WTC11 (cell line): ENCODE results near the gene ARL15. TPM values are rescaled to one million over a fixed set of nuclear protein-coding genes. Genes with fewer than 3 reads are reported as not detected.

ENCODE experiments used
- ATAC-seq: fragments of 200-7000 bp; cut with Tn5 transposase; 2 replicates; pipeline ENCODE4 v1.10.0; 2021; ENCODE audit warnings: mild to moderate bottlenecking, moderate library complexity
- CTCF ChIA-PET: fragments of 300-600 bp; sonication (Branson Sonifier 250); formaldehyde crosslinking; loops from one replicate; lab custom pipeline; 2021; ENCODE audit warnings: antibody characterized with exemption; lab: Charles Lee
- POLR2A ChIA-PET: fragments of 350-600 bp; sonication (Branson Sonifier 250); formaldehyde crosslinking; loops from one replicate; lab custom pipeline; 2021; ENCODE audit warnings: antibody characterized with exemption; lab: Charles Lee
- DNase-seq: peaks from one replicate; pipeline ENCODE4 v3.0.0; 2021; ENCODE audit warnings: low spot score
- H3K27ac Mint-ChIP-seq: 2 replicates; pipeline ENCODE4 v1.8.0; 2021; ENCODE audit warnings: mixed read lengths
- H3K27me3 Mint-ChIP-seq: 2 replicates; pipeline ENCODE4 v1.8.0; 2021; ENCODE audit warnings: low read depth, mild to moderate bottlenecking, moderate library complexity, mixed read lengths
- H3K36me3 Mint-ChIP-seq: 2 replicates; pipeline ENCODE4 v1.8.0; 2021; ENCODE audit warnings: mixed read lengths
- H3K4me1 Mint-ChIP-seq: 2 replicates; pipeline ENCODE4 v1.8.0; 2022; ENCODE audit warnings: mixed read lengths
- H3K4me3 Mint-ChIP-seq: 2 replicates; pipeline ENCODE4 v1.8.0; 2021; ENCODE audit warnings: mild to moderate bottlenecking, moderate library complexity, mixed read lengths
- H3K9me3 Mint-ChIP-seq: 2 replicates; pipeline ENCODE4 v1.8.0; 2021; ENCODE audit warnings: mixed read lengths
- EMX1 ChIP-seq: fragments of 250-450 bp; sonication (Bioruptor Pico); IDR thresholded peaks from 2 replicates; pipeline ENCODE4 v1.8.0; 2021; ENCODE audit warnings: mild to moderate bottlenecking
- FOXK1 ChIP-seq: sonication (generic); formaldehyde crosslinking; IDR thresholded peaks from 2 replicates; pipeline ENCODE4 v1.8.0; 2022; ENCODE audit warnings: mild to moderate bottlenecking, moderate library complexity, missing genetic modification reagents
- MXD4 ChIP-seq: fragments of 250-450 bp; sonication (Bioruptor Pico); IDR thresholded peaks from 2 replicates; pipeline ENCODE4 v1.8.0; 2021; ENCODE audit warnings: mild to moderate bottlenecking, moderate library complexity, borderline replicate concordance
- SP1 ChIP-seq: sonication (generic); formaldehyde crosslinking; conservative IDR thresholded peaks from 2 replicates; pipeline ENCODE4 v1.8.1; 2022; ENCODE audit warnings: missing genetic modification reagents
- TCF7 ChIP-seq: sonication (generic); formaldehyde crosslinking; IDR thresholded peaks from 2 replicates; pipeline ENCODE4 v1.8.0; 2022; ENCODE audit warnings: mild to moderate bottlenecking, low read depth, missing genetic modification reagents, moderate library complexity
- TP53 ChIP-seq: sonication (generic); formaldehyde crosslinking; IDR thresholded peaks from 2 replicates; pipeline ENCODE4 v1.8.1; 2023; ENCODE audit warnings: mild to moderate bottlenecking, missing genetic modification reagents
- ZNF219 ChIP-seq: sonication (generic); formaldehyde crosslinking; IDR thresholded peaks from 2 replicates; pipeline ENCODE4 v1.8.0; 2023; ENCODE audit warnings: missing genetic modification reagents, mild to moderate bottlenecking, borderline replicate concordance
- ZNF232 ChIP-seq: sonication (generic); formaldehyde crosslinking; IDR thresholded peaks from 2 replicates; pipeline ENCODE4 v1.8.0; 2022; ENCODE audit warnings: mild to moderate bottlenecking, missing genetic modification reagents
- ZNF317 ChIP-seq: sonication (generic); formaldehyde crosslinking; IDR thresholded peaks from 2 replicates; pipeline ENCODE4 v1.8.1; 2023; ENCODE audit warnings: low read depth, mild to moderate bottlenecking, moderate library complexity, missing genetic modification reagents, borderline replicate concordance
- ZNF396 ChIP-seq: fragments of 250-450 bp; sonication (Bioruptor Pico); IDR thresholded peaks from 2 replicates; pipeline ENCODE4 v1.8.0; 2021; ENCODE audit warnings: mild to moderate bottlenecking, moderate library complexity, borderline replicate concordance
- ZNF416 ChIP-seq: fragments of 250-450 bp; sonication (Bioruptor Pico); IDR thresholded peaks from 2 replicates; pipeline ENCODE4 v1.9.0; 2021; ENCODE audit warnings: mild to moderate bottlenecking, inconsistent platforms
- total RNA-seq: library from RNA; stranded (reverse); gene quantifications from 3 replicates; pipeline ENCODE4 v1.2.3, GENCODE V29; 2021
- TF ChIP-seq, protein P1 (sequence below): sonication (generic); formaldehyde crosslinking; IDR thresholded peaks from 2 replicates; pipeline ENCODE4 v1.8.0; 2022; ENCODE audit warnings: mild to moderate bottlenecking, missing genetic modification reagents
- TF ChIP-seq, protein P2 (sequence below): sonication (generic); formaldehyde crosslinking; IDR thresholded peaks from 2 replicates; pipeline ENCODE4 v1.8.0; 2023; ENCODE audit warnings: missing genetic modification reagents
- TF ChIP-seq, protein P3 (sequence below): fragments of 250-450 bp; sonication (Bioruptor Pico); IDR thresholded peaks from 2 replicates; pipeline ENCODE4 v1.9.0; 2021; ENCODE audit warnings: mild to moderate bottlenecking, borderline replicate concordance
- TF ChIP-seq, protein P4 (sequence below): fragments of 250-450 bp; sonication (Bioruptor Pico); IDR thresholded peaks from 2 replicates; pipeline ENCODE4 v2.1.2; 2022; ENCODE audit warnings: mild to moderate bottlenecking, moderate library complexity
- TF ChIP-seq, protein P5 (sequence below): sonication (generic); formaldehyde crosslinking; IDR thresholded peaks from 2 replicates; pipeline ENCODE4 v1.8.1; 2022; ENCODE audit warnings: missing genetic modification reagents, borderline replicate concordance

Gene ARL15
- total RNA-seq, 1 experiment from 2014 or later = 20.1 TPM

DNA sequence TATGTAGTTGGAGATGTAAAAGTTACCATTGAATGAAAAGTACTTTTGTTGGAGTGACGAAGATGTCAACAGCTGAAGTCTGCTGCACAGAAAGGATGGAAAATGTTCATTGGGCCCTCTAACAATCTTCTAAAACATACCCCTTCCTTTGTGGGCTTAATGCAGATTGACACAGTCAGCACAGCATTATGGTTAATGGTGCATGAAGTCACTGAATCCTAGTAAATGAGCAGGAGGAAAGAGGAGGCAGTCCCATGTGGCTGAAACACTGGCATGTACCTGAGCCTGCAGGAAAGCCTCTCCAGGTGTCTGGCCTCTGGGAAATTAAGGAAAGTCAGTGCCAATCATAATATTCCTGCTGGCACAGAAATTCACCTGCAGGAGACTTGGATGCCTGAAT is 153.8 kb downstream of the ARL15 start (continued):
- TF ChIP-seq ZNF416 (CRISPR knock-in tag) = no peak
- TF ChIP-seq, protein P1, sequence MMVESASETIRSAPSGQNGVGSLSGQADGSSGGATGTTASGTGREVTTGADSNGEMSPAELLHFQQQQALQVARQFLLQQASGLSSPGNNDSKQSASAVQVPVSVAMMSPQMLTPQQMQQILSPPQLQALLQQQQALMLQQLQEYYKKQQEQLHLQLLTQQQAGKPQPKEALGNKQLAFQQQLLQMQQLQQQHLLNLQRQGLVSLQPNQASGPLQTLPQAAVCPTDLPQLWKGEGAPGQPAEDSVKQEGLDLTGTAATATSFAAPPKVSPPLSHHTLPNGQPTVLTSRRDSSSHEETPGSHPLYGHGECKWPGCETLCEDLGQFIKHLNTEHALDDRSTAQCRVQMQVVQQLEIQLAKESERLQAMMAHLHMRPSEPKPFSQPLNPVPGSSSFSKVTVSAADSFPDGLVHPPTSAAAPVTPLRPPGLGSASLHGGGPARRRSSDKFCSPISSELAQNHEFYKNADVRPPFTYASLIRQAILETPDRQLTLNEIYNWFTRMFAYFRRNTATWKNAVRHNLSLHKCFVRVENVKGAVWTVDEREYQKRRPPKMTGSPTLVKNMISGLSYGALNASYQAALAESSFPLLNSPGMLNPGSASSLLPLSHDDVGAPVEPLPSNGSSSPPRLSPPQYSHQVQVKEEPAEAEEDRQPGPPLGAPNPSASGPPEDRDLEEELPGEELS (CRISPR knock-in tag) = no peak
- TF ChIP-seq ZNF396 (CRISPR knock-in tag) = no peak
- TF ChIP-seq, protein P2, sequence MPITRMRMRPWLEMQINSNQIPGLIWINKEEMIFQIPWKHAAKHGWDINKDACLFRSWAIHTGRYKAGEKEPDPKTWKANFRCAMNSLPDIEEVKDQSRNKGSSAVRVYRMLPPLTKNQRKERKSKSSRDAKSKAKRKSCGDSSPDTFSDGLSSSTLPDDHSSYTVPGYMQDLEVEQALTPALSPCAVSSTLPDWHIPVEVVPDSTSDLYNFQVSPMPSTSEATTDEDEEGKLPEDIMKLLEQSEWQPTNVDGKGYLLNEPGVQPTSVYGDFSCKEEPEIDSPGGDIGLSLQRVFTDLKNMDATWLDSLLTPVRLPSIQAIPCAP (CRISPR knock-in tag) = no peak
- TF ChIP-seq TP53 (CRISPR knock-in tag) = no peak
- TF ChIP-seq, protein P3, sequence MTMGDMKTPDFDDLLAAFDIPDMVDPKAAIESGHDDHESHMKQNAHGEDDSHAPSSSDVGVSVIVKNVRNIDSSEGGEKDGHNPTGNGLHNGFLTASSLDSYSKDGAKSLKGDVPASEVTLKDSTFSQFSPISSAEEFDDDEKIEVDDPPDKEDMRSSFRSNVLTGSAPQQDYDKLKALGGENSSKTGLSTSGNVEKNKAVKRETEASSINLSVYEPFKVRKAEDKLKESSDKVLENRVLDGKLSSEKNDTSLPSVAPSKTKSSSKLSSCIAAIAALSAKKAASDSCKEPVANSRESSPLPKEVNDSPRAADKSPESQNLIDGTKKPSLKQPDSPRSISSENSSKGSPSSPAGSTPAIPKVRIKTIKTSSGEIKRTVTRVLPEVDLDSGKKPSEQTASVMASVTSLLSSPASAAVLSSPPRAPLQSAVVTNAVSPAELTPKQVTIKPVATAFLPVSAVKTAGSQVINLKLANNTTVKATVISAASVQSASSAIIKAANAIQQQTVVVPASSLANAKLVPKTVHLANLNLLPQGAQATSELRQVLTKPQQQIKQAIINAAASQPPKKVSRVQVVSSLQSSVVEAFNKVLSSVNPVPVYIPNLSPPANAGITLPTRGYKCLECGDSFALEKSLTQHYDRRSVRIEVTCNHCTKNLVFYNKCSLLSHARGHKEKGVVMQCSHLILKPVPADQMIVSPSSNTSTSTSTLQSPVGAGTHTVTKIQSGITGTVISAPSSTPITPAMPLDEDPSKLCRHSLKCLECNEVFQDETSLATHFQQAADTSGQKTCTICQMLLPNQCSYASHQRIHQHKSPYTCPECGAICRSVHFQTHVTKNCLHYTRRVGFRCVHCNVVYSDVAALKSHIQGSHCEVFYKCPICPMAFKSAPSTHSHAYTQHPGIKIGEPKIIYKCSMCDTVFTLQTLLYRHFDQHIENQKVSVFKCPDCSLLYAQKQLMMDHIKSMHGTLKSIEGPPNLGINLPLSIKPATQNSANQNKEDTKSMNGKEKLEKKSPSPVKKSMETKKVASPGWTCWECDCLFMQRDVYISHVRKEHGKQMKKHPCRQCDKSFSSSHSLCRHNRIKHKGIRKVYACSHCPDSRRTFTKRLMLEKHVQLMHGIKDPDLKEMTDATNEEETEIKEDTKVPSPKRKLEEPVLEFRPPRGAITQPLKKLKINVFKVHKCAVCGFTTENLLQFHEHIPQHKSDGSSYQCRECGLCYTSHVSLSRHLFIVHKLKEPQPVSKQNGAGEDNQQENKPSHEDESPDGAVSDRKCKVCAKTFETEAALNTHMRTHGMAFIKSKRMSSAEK = no peak
- TF ChIP-seq, protein P4, sequence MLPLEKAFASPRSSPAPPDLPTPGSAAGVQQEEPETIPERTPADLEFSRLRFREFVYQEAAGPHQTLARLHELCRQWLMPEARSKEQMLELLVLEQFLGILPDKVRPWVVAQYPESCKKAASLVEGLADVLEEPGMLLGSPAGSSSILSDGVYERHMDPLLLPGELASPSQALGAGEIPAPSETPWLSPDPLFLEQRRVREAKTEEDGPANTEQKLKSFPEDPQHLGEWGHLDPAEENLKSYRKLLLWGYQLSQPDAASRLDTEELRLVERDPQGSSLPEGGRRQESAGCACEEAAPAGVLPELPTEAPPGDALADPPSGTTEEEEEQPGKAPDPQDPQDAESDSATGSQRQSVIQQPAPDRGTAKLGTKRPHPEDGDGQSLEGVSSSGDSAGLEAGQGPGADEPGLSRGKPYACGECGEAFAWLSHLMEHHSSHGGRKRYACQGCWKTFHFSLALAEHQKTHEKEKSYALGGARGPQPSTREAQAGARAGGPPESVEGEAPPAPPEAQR (CRISPR knock-in tag) = no peak
- no peak for TF ChIP-seq ZNF232 (CRISPR knock-in tag)
- no peak for TF ChIP-seq TCF7 (CRISPR knock-in tag)
- TF ChIP-seq, all 79 proteins: peak for 0

DNA sequence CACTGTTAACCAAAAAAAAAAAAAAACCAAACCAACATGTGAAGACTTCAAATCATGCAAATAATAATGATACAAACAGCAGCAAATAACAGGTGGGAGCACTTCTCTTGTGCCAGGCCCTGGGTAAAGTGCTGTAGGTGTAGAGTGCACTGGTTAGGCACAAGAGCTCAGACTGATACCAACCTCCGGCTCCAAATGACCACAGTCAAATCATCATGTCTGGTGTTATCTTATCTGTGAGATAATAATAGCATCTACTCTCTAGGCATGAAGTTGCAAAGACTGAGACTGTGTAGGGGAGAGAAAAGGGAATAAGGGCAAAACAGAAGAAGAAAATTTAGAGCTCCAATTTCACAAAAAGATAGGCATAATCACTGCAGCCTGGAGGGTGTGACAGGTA is 159.5 kb downstream of the ARL15 start:
- ATAC-seq = no peak
- Mint-ChIP-seq H3K9me3 (no peaks in the 10 kb centered on the region), H3K4me3 (no peak overlapping the region), H3K27me3 (no peaks in the 10 kb centered on the region), H3K36me3 (no peaks in the 10 kb centered on the region), H3K27ac (no peak overlapping the region), H3K4me1 (peaks cover 12% of the 10 kb centered on the region)
- DNase-seq = no peak
- POLR2A ChIA-PET = no interaction called here
- TF ChIP-seq FOXK1 (CRISPR knock-in tag) = no peak
- TF ChIP-seq ZNF416 (CRISPR knock-in tag) = no peak
- TF ChIP-seq MXD4 (CRISPR knock-in tag) = no peak
- no peak for TF ChIP-seq EMX1 (CRISPR knock-in tag)
- TF ChIP-seq ZNF219 (CRISPR knock-in tag) = no peak
- TF ChIP-seq, protein P5, sequence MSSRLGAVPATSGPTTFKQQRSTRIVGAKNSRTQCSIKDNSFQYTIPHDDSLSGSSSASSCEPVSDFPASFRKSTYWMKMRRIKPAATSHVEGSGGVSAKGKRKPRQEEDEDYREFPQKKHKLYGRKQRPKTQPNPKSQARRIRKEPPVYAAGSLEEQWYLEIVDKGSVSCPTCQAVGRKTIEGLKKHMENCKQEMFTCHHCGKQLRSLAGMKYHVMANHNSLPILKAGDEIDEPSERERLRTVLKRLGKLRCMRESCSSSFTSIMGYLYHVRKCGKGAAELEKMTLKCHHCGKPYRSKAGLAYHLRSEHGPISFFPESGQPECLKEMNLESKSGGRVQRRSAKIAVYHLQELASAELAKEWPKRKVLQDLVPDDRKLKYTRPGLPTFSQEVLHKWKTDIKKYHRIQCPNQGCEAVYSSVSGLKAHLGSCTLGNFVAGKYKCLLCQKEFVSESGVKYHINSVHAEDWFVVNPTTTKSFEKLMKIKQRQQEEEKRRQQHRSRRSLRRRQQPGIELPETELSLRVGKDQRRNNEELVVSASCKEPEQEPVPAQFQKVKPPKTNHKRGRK (CRISPR knock-in tag) = no peak
- TF ChIP-seq SP1 (CRISPR knock-in tag) = no peak
- TF ChIP-seq ZNF317 (CRISPR knock-in tag) = no peak
- CTCF ChIA-PET = interaction anchor here (0.6 kb wide), 1 partner anchor 153 kb away, joined by 3 read pairs; no protein-coding TSS in a partner anchor
